Measurements from ENCODE around the gene SECTM1.

The SECTM1 gene

GRCh38 chr17:82317394-82318168 lies 16.0 kb downstream of the SECTM1 start, which contains the start of gene CD7:
Gene CD7, minus strand, starts transcription at chr17:82317608. Its CDS starts 113 bp downstream, at chr17:82317495.
- DNase-seq (ENCODE audit: low read depth in 4 of 4, low spot score in 1 of 4): peak in 2 of 4 experiments; percentile 60 to 73

GRCh38 chr17:82316651-82317393 lies 16.7 kb downstream of the SECTM1 start:
- no peak for DNase-seq (ENCODE audit: low read depth in 4 of 4, low spot score in 1 of 4)

GRCh38 chr17:82315703-82316358 lies 17.7 kb downstream of the SECTM1 start:
- no peak for DNase-seq (ENCODE audit: low read depth in 4 of 4, low spot score in 1 of 4)

- no peak for DNase-seq (ENCODE audit: low read depth in 4 of 4, low spot score in 1 of 4)
These were observed 18.6 kb downstream of the SECTM1 start for GRCh38 chr17:82314727-82315605.

- no peak for DNase-seq (ENCODE audit: low read depth in 4 of 4, low spot score in 1 of 4)
These were observed 19.4 kb downstream of the SECTM1 start for GRCh38 chr17:82314012-82314726.

GRCh38 chr17:82313195-82314011 lies 20.2 kb downstream of the SECTM1 start:
- DNase-seq (ENCODE audit: low read depth in 4 of 4, low spot score in 1 of 4): no peak

- DNase-seq (ENCODE audit: low read depth in 4 of 4, low spot score in 1 of 4): no peak
These were observed 21.6 kb downstream of the SECTM1 start for GRCh38 chr17:82311971-82312370.

- DNase-seq (ENCODE audit: low read depth in 4 of 4, low spot score in 1 of 4): no peak
These were observed 22.7 kb downstream of the SECTM1 start for GRCh38 chr17:82310877-82311276.

GRCh38 chr17:82309656-82310570 lies 23.7 kb downstream of the SECTM1 start:
- DNase-seq (ENCODE audit: low read depth in 4 of 4, low spot score in 1 of 4): no peak

GRCh38 chr17:82305727-82306300 lies 27.8 kb downstream of the SECTM1 start:
- no peak for DNase-seq (ENCODE audit: low read depth in 4 of 4, low spot score in 1 of 4)

- DNase-seq (ENCODE audit: low read depth in 4 of 4, low spot score in 1 of 4): no peak
These were observed 28.5 kb downstream of the SECTM1 start for GRCh38 chr17:82304826-82305726.

- DNase-seq (ENCODE audit: low read depth in 4 of 4, low spot score in 1 of 4): no peak
These were observed 29.4 kb downstream of the SECTM1 start for GRCh38 chr17:82303944-82304808.

- no peak for DNase-seq (ENCODE audit: low read depth in 4 of 4, low spot score in 1 of 4)
These were observed 30.3 kb downstream of the SECTM1 start for GRCh38 chr17:82302991-82303943.

GRCh38 chr17:82302568-82302963 lies 31.0 kb downstream of the SECTM1 start:
- no peak for DNase-seq (ENCODE audit: low read depth in 4 of 4, low spot score in 1 of 4)
